RPMI7951 (cell line): ENCODE data around the gene MLF2. TPM values are rescaled to one million over a fixed set of nuclear protein-coding genes. Genes with fewer than 3 reads are reported as not detected.

Source experiments
- DNase-seq: peaks from one replicate; pipeline ENCODE4 v3.0.0-alpha.2; 2012; ENCODE audit warnings: low read depth
- total RNA-seq: library from RNA; depleted of rRNA; stranded (reverse); fragments of >200 nt; shearing (Covaris generic); gene quantifications from 2 replicates; pipeline ENCODE4 v1.2.3, GENCODE V29; 2014; rRNA removed

MLF2 gene, protein sequence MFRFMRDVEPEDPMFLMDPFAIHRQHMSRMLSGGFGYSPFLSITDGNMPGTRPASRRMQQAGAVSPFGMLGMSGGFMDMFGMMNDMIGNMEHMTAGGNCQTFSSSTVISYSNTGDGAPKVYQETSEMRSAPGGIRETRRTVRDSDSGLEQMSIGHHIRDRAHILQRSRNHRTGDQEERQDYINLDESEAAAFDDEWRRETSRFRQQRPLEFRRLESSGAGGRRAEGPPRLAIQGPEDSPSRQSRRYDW
- 178 and 215 TPM in 2 replicates for total RNA-seq

DNA sequence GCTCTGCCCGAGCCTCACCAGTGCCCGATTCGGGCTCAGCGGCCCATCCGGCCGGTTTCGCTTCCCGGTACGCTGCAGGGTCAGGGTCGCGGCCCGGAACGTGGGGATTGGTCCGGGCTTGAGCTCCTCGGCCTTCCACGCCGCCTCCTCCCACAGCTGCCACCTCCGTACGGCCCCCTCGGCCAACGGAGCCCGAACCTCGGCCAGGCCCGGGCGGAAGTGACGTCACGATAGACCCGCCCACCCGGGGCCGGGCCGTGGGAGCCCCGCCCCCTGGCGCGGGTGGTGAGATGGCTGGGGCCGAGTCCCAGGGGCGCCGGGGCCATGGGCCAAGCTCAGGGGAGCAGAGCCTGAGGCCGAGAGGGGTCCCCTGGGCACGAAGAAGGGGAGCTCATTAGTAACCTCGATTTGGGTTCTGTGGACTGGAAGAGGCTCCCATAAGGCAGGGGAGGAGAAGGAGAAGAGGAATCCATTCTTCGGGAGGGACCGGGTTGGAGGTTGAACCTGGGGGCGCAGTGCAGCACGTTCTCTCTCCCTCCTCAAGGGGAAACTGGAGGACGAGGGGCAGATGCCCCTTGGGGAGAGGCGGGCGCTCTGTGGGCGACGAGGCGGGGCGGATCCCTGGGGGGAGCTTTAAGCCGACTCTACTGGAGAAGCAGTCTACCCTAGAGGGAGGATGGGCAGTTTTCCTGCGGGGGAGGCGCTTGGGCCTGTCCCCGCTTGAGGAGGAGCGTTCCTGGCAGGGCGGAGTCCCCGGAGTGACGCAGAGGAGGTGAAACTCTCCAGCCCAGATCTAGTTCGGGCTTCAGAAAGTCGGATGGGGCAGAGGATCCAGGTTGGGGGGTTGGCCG lies at the start of gene MLF2:
Gene MLF2 (minus strand): TSS at position 221 of the 851 bp plus-strand sequence. CDS start 807 bp downstream, outside the sequence.
- peak; percentile 98 for DNase-seq

DNA sequence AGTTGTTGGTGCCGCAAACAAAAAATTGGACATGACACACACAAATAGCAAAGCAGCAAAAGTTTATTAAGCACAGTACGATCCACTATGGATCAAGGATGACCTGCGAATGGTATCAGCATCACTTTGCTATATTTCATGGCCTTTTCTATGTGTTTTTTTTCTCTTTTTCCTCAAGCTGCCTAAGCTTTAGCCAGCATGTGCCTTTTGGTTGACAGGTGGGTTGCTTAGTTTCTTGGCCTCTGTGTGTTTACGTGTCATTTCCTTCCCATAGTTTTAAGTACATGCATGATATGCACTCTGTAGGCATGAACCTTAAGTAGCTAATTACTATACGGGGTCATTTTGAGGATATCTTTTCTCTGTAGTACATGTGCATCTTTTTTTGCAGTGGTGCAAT lies 46.2 kb upstream of the MLF2 start:
- DNase-seq: no peak

DNA sequence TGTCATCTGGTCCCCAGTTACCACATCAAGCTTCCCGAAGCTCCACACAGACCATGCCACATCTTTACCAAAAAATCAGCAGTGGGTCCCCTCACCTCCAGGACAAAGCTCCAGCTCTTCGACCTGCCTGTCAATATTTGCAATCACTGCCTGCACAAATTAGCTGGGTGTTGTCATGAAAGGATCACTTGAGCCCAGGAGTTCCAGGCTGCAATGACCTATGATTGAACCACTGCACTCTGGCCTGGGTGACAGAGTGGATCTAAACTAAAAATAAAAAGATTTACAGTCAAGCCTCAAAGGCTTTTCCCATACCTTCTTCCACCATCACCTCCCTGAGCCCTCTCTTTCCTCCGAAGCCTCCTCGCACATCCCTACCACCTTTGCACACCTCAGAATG lies 43.6 kb upstream of the MLF2 start:
- DNase-seq: no peak

DNA sequence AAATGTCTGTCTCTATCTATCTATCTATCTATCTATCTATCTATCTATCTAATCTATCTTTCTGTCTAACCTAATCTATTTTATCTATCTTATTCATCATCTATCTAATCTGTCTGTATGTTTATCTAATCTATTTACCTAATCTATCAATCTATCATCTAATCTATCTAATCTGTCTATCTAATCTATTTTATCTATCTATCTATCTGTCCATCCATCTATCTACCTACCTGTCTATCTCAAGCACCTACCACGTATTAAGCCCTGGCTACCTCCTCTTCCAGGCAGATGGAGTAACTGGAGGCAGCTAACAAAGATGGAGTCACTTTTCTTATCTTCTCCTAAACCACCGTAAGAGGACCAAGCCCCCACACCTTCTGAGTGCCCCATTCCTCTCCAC lies 42.1 kb upstream of the MLF2 start:
- DNase-seq: no peak

DNA sequence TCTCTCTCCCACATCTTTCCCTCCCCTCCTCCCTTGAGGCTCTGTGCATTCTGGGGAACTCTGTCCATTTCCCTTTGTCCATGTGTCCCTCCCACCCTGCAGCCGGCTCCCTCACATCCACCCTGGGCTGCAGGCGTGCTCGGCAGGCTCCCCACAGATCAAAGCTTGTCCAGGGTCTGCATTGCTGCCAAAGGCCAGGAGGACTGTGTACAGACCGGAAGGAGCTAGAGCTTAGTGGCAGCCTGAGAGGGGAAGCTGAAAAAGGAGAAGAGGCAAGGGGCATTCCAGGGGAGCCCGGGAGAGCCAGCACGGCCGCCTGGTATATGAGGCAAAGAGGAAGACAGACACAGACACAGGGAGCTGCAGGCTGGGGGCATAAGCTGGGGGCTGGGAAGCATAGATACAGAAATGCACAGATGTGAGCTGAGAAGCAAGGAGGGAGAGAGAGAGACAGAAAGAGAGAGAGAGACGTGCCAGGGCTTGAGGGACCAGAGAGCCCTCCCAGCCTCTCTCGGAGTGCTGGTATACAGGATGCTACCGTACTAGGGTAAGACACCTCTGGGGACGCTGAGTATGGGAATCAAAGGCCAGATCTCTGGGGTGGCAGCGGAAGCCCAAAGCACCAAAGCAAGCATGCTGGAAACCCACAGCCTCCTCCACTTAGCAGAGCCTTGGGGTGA lies 39.7 kb upstream of the MLF2 start:
- DNase-seq: no peak

DNA sequence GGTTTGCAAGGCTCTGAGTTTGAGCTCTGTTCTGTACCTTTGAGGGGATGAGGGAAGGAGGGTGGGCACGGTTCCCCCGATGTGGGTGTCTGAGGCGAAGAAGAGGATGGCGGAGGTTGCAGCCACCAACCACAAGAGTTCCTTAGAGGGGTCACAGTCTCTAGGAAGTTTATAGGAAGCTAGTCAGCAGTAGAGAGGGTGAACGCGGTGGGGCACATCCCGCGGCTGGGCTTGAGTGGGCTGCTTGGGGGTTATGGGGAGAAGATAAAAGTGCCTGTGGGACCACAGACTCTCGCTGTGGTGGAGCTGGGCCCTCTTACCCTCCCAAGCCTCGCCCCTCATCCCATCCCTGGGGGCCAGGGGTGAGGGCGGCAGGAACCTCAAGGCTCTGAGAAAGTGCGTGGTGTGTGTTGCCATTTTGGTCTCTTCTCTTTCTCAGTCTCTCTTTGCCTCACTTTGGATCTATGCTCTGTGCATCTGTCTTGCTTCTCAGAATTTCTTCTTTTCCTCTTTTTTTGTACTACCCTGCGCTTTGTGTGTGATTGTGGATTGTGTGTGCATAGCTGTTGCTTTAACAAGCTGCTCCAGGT lies 39.1 kb upstream of the MLF2 start:
- DNase-seq: no peak

DNA sequence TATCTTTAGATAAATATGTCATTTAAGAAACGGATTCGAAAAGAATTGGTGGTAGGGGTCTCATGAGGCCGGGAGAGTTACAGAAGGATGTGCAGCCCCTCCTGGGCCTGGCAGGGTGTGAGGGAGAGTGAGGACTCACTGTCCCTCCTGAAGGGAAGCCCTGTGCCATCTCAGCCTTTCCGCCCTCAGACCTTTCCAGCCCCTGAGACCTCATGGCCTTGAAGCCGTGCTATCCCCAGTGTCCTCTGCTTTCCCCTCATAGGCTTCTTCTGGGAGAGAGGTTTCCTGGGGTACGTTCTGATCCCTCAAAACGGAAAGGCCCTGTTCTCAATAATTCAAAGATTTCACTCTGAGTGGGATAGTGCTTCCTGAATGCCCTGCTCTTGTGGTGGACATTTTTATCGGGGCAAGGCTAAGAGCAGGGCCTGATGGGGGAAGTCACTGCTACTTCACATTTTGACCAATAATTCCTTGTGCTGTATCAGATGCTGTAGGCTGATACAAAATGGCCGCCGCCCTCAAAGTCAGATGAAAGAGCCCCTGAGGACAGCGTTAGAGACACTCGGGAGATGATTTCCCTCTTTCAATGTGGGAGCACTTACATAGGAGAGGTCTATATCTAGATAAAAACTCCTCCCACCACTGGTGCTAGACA lies 37.7 kb upstream of the MLF2 start:
- DNase-seq: no peak

DNA sequence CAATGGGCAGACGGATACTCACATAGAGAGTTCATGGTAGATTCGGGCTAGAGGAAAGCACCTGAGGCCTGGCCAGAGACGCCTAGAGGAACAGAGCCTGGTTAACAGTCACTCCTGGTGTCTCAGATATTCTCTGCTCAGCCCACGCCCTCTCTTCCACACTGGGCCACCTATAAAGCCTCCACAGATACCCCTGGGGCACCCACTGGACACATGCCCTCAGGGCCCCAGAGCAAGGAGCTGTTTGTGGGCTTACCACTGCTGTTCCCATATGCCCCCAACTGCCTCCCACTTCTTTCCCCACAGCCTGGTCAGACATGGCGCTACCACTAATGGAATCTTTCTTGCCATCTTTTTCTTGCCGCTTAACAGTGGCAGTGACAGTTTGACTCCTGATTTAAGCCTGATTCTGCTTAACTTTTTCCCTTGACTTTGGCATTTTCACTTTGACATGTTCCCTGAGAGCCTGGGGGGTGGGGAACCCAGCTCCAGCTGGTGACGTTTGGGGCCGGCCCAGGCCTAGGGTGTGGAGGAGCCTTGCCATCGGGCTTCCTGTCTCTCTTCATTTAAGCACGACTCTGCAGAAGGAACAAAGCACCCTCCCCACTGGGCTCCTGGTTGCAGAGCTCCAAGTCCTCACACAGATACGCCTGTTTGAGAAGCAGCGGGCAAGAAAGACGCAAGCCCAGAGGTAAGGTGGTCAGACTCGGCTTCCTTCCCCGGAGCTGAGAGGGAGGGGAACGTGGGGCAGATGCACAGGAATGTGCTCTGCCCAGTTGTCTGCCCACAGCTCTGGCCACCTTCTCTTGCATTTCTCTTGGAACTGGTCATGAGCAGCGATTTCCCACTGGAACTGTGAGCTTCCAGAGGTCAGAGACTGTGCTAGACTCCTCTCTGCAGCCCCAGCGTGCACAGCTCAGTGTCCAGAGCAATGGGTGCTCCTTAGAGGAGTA lies 36.3 kb upstream of the MLF2 start, which contains the start of gene CD4:
Gene CD4 (plus strand): TSS at position 557 of the 953 bp plus-strand sequence. CDS start 10,611 bp downstream, outside the sequence.
- DNase-seq: peak; percentile 63

DNA sequence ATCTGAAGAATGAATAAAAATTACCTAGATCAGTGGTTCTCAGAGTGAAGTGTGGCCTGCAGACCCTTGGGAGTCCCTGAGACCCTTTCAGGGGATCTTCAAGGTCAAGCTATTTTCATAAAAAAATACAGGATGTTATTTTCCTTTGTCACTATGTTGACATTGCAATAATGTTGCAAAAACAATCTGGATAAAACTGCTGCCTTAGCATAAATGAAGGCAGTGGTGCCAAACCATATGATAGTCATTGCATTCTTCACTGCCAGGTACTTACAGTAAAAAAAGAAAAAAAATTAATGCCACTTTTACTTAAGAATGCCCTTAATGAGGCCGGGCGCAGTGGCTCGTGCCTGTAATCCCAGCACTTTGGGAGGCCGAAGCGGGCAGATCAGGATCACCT lies 34.4 kb upstream of the MLF2 start:
- DNase-seq: no peak

DNA sequence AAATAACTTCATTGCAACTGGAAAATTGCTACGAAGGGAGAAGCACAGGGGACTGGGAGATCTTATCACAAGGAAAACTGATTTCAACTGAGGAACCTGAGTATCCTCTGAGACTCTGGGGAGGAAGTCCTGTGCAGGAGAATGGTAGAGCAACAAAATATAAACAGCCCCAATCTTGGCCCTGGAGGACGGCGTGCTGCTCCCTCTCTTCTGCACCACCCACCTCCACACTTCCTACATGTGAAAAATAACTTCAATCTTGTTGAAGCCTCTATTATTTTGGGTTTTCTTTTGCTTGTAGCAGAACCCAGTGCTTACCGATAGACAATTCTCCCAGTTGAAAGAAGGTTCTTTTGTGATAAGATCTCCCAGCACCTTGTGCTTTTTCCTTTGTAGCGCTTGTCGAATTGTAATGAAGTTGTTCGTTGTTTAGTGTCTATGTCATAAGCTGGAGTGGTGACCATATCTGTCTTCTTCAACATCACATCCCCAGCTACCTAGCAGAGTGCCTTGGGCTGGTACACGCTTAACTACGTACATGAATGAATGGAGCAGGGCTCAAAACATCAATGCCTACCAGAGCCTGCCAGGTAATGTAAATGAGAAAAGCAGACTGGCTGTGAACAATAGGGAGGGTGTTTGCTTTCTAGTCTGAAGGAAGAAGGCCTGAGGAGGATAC lies 33.6 kb upstream of the MLF2 start:
- no peak for DNase-seq

DNA sequence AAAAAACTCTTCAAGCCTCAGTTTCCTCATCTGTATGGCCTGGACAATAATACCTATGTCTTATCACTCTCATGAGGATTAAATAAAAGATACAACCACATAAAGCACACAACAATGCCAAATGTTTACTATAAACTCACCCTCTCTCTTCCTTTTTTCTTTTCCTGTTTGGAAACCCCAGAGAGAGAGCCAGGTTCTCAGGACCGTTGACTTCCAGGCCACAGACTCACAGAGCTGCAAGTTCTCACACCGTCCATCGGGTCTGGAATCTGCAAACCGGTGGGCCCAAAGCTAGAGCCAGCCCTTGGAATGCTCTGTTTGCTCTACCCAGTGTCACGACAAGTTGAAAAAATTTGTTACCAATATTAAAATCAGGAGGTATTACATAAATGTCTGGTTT lies 31.8 kb upstream of the MLF2 start:
- no peak for DNase-seq

DNA sequence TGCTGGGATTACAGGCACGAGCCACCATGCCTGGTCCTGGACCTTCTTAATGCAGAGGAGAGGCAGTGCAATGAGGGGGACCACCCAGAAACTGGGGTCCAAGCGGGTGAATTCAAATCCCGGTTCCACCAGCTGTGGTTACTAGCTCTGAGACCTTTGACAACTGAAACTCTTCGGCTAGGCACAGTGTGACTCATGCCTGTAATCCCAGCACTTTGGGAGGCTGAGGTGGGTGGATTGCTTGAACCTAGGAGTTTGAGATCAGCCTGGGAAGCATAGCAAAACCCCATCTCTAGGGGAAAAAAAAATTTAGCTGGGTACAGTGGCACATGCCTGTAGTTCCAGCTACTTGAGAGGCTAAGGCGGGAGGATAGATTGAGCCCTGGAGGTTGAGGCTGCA lies 31.4 kb upstream of the MLF2 start:
- DNase-seq: no peak

DNA sequence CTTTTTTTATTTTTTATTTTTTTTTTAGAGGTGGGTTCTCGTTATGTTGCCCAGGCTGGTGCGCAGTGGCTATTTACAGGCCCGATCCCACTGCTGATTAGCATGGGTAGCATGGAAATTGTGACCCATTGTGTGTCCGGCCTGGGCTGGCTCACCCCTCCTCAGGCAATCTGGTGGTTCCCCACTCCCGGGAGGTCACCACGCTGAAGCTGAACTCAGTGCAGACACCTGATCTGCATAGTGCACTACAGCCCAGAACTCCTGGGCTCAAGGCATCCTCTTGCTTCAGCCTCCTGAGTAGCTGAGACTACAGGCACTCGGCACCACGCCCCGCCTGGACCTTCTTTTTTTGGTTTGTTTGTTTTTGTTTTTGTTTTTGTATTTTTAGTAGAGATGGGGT lies 30.9 kb upstream of the MLF2 start:
- DNase-seq: no peak

DNA sequence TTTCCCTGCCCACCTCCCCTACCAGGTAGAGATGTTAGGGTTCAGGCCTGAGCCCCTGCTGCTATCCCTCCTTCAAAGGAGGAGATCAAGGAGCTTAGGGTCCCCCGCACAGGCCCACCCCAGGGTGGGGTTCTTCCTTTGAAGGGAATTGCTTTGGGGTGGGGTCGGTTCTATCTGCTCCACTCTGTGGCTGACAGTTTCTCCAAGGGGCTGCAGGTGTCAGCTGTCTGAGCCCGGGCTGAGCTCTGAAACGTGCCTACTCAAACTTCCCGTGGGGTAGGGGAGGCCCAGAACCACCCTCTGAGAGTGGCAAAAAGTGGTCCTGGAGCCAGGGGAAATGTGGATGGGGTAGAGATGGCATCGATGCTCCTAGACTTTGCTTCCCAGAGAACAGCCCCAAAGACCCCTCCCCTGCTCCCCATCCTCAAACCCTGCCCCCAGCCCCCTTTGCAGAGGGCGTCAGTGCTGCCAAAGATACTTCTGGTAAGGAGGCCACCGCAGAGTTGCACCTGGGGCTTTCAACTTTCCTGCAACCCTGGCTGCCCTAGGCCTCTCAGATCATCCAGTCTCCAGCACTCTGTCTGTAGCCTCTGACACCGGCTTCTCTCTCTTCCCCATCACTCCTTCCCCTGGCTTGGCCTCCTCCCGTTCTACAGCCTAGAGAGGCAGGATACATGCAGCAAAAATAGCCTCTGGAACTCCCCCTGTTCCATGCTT lies 30.1 kb upstream of the MLF2 start:
- no peak for DNase-seq

DNA sequence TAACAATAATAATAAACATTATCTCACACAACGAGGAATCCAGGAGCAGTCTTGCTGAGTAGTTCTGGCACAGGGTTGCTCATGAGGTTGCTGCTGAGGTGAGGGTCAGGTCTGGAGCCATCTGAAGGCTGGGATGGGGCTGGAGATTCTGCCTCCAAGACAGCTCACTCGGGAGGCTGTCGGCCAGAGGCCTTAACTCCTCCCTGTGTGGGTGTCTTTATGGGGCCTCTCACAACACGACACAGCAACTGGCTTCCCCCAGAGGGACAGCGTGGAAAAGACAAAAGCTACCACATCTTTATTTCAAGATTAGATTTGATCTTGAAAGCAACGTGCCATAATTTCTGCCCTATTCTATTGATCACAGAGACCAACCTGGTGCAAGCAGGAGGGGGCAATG lies 29.2 kb upstream of the MLF2 start:
- DNase-seq: no peak

DNA sequence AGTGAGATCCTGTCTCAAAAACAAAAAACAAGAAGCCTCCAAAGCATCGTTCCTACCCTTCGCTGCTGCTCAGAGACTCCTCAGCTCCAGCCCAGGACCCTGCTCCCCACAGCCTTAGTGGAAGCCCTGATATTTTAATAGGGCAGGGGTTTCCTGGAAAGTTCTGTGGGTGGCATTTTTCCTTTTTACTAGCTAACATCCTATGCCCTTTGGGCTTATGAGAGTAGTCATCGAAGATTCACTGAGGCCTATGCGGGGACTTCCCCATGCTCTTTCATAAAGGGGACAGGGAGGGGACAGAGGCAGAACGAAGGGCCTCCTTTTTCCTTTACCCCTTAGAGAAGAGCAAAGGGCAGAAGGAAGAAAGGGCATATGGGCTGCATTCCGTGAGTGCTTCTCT lies 27.6 kb upstream of the MLF2 start:
- no peak for DNase-seq

DNA sequence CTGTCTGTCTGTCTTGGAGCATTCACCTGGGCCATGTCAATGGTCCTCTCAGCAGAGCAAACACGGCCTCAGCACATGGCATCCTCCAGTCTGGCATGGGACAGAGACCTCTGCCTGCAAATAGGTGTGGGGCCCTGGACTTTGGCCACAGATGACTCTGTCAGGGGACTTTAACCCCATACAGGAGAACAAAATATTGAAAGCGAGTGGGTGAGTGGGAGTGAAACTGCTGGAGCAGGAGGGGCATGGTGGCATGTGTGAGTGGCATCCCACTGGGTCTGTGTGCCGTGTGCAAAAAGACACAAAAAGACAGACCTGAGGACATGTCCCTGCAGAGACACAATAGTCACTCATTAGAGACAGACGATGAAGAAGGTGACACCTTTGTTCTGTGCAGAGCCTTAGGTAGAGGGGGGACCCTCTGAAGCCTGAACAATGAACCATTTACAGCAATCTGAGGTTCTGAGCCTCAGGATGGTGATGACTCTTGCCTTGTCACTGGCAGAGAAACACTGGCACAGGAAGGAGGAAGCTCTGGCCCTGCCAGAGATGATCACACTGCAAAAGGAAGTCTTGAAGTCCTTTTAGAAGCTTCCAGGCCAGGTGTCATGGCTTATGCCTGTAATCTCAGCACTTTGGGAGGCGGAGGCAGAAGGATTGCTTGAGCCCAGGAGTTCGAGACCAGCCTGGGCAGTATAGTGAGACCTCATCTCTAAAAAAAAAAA lies 26.9 kb upstream of the MLF2 start:
- DNase-seq: no peak
